Muscle of leg (tissue), 11 donors: Measurements from ENCODE around the gene CRISPLD2. TPM values are rescaled to one million over a fixed set of nuclear protein-coding genes. Genes with fewer than 3 reads are reported as not detected.

Experiments used
- DNase-seq: peaks from one replicate; pipeline ENCODE4 v3.0.0; 2013
- H3K27ac ChIP-seq: one replicate; pipeline ENCODE4 v1.5.1; 2013; ENCODE audit warnings: mild to moderate bottlenecking, low read length, control low read depth
- H3K27me3 ChIP-seq: one replicate; pipeline ENCODE4 v1.6.1; 2013; ENCODE audit warnings: low read length; ENCODE audit not compliant: control insufficient read depth, insufficient read depth
- H3K36me3 ChIP-seq: one replicate; pipeline ENCODE4 v1.6.1; 2013; ENCODE audit warnings: low read length; ENCODE audit not compliant: control insufficient read depth, insufficient read depth
- H3K4me1 ChIP-seq: one replicate; pipeline ENCODE4 v1.6.1; 2013; ENCODE audit warnings: low read length; ENCODE audit not compliant: control insufficient read depth, insufficient read depth
- H3K4me3 ChIP-seq: one replicate; pipeline ENCODE4 v1.5.1; 2013; ENCODE audit warnings: low read length, control low read depth
- H3K9me3 ChIP-seq: replicated peaks from 2 replicates; pipeline ENCODE4 v1.6.1; 2013; ENCODE audit warnings: low read depth, low read length; ENCODE audit not compliant: control insufficient read depth
- WGBS: methylation state at CpG from one replicate; pipeline ENCODE4 v1.1.5; 2013; ENCODE audit warnings: missing lambda C conversion rate; ENCODE audit not compliant: insufficient coverage; 5-methylcytosine and 5-hydroxymethylcytosine counted together
- polyA plus RNA-seq, 8 donors: library from polyadenylated mRNA; unstranded; fragments of 120-200 nt; gene quantifications; one replicate each; pipeline versions ENCODE4 v1.2.1 to v1.2.3, GENCODE V29; 2013; ENCODE audit warnings: inconsistent platforms in 1 of 8, low replicate concordance in 1 of 8; ENCODE audit not compliant: insufficient read length in 8 of 8, insufficient read depth in 1 of 8
- total RNA-seq: library from RNA; stranded (reverse); fragments of 120-200 nt; gene quantifications from one replicate; pipeline ENCODE4 v1.2.4, GENCODE V29; 2013

The CRISPLD2 gene
- total and polyA plus RNA-seq, 9 donors, result 5.2 to 10.4 (median 6.4) TPM

- Histone ChIP-seq H3K4me1 (peaks cover 38% of the 10 kb centered on the region), H3K36me3 (no peaks in the 10 kb centered on the region), H3K4me3 (no peak overlapping the region), H3K27ac (no peak overlapping the region), H3K27me3 (no peaks in the 10 kb centered on the region), H3K9me3 (no peaks in the 10 kb centered on the region)
- peak; percentile 74 for DNase-seq
- 29% methylated on average over 5 of the region's 11 CpGs for WGBS
Observed at GRCh38 chr16:84785843-84786581, 33.8 kb upstream of the CRISPLD2 start.

GRCh38 chr16:84786605-84787262 is 33.1 kb upstream of the CRISPLD2 start:
- Histone ChIP-seq H3K4me1 (peaks cover 41% of the 10 kb centered on the region), H3K36me3 (no peaks in the 10 kb centered on the region), H3K4me3 (no peak overlapping the region), H3K9me3 (no peaks in the 10 kb centered on the region), H3K27ac (no peak overlapping the region), H3K27me3 (no peaks in the 10 kb centered on the region)
- WGBS, result 75% methylated on average over 10 of the region's 13 CpGs
- DNase-seq, result no peak

DNA sequence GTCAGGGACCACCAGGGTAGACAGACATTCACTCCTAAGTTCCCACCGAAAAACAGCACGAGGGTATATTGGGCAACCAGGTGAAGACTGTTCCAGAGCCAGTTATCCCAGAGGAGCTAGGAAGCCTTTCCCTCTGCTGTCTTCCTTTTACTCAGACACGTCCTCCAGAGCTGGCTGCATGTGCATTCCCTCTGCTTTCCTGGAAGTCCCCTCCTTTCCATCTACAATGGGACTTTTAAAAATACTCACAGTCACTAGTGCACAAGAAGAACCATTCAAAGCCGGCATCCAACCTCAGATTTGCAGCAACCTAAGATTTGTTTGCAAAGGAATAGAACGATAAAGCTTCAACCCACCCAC is 32.5 kb upstream of the CRISPLD2 start:
- H3K36me3 ChIP-seq, result no peaks in the 10 kb centered on the region
- DNase-seq, result peak; percentile 63
- no peaks in the 10 kb centered on the region for H3K27me3 ChIP-seq
- H3K4me1 ChIP-seq, result peaks cover 41% of the 10 kb centered on the region
- WGBS, result 33% methylated on average over 3 of the region's 5 CpGs
- H3K4me3 ChIP-seq, result no peak overlapping the region
- no peaks in the 10 kb centered on the region for H3K9me3 ChIP-seq
- no peak overlapping the region for H3K27ac ChIP-seq

- H3K4me3 ChIP-seq, result no peak overlapping the region
- H3K4me1 ChIP-seq, result peaks cover 41% of the 10 kb centered on the region
- H3K27me3 ChIP-seq, result no peaks in the 10 kb centered on the region
- H3K36me3 ChIP-seq, result no peaks in the 10 kb centered on the region
- no peak overlapping the region for H3K27ac ChIP-seq
- 68% methylated on average over 21 of the region's 22 CpGs for WGBS
- no peaks in the 10 kb centered on the region for H3K9me3 ChIP-seq
- peak; percentile 71 for DNase-seq
Observed at GRCh38 chr16:84788920-84789391, 30.8 kb upstream of the CRISPLD2 start.

DNA sequence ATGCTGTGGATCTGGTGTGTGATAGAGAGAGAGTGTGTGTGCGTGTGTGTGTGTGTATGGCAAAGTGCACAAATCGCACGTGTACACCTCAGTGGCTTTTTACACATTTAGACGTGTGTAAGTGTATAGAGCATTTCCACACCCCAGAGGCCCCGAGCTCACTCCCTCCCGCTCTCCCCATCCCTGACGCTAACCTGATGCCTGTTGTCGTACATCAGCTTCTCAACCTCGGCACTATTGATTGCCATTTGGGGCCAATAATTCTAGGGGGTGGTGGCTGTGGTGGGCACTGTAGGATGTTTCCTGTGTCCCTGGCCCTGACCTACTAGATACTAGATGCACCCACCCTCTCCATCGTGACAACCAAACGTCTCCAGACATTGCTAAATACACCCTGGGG is 30.4 kb upstream of the CRISPLD2 start:
- H3K27me3 ChIP-seq, result no peaks in the 10 kb centered on the region
- H3K27ac ChIP-seq, result no peak overlapping the region
- WGBS, result 45% methylated on average over 3 of the region's 11 CpGs
- peaks cover 44% of the 10 kb centered on the region for H3K4me1 ChIP-seq
- no peaks in the 10 kb centered on the region for H3K9me3 ChIP-seq
- H3K36me3 ChIP-seq, result no peaks in the 10 kb centered on the region
- DNase-seq, result no peak
- no peak overlapping the region for H3K4me3 ChIP-seq

GRCh38 chr16:84790301-84790700 is 29.5 kb upstream of the CRISPLD2 start:
- Histone ChIP-seq H3K27ac (no peak overlapping the region), H3K4me1 (peaks cover 43% of the 10 kb centered on the region), H3K27me3 (no peaks in the 10 kb centered on the region), H3K9me3 (no peaks in the 10 kb centered on the region), H3K4me3 (no peak overlapping the region), H3K36me3 (no peaks in the 10 kb centered on the region)
- DNase-seq, result no peak
- 57% methylated on average over 1 of the region's 4 CpGs for WGBS

GRCh38 chr16:84791088-84791487 is 28.7 kb upstream of the CRISPLD2 start:
- H3K4me3 ChIP-seq, result no peak overlapping the region
- peaks cover 37% of the 10 kb centered on the region for H3K4me1 ChIP-seq
- H3K27ac ChIP-seq, result no peak overlapping the region
- 40% methylated on average over 3 of the region's 12 CpGs for WGBS
- H3K36me3 ChIP-seq, result no peaks in the 10 kb centered on the region
- no peaks in the 10 kb centered on the region for H3K9me3 ChIP-seq
- no peak for DNase-seq
- no peaks in the 10 kb centered on the region for H3K27me3 ChIP-seq

- Histone ChIP-seq H3K27ac (no peak overlapping the region), H3K4me1 (peaks cover 33% of the 10 kb centered on the region), H3K4me3 (no peak overlapping the region), H3K36me3 (no peaks in the 10 kb centered on the region), H3K9me3 (no peaks in the 10 kb centered on the region), H3K27me3 (no peaks in the 10 kb centered on the region)
- DNase-seq, result no peak
- 100% methylated on average over 1 of the region's 6 CpGs for whole genome bisulfite sequencing
Observed at GRCh38 chr16:84791501-84791900, 28.3 kb upstream of the CRISPLD2 start.

- Histone ChIP-seq H3K27me3 (no peaks in the 10 kb centered on the region), H3K27ac (no peak overlapping the region), H3K9me3 (no peaks in the 10 kb centered on the region), H3K4me1 (peaks cover 18% of the 10 kb centered on the region), H3K4me3 (no peak overlapping the region), H3K36me3 (no peaks in the 10 kb centered on the region)
- no peak for DNase-seq
- WGBS, result 53% methylated on average over 3 of the region's 6 CpGs
Observed at GRCh38 chr16:84794186-84794585, 25.6 kb upstream of the CRISPLD2 start.

GRCh38 chr16:84794626-84795025 is 25.2 kb upstream of the CRISPLD2 start:
- H3K4me1 ChIP-seq, result peaks cover 14% of the 10 kb centered on the region
- H3K9me3 ChIP-seq, result no peaks in the 10 kb centered on the region
- no peak overlapping the region for H3K27ac ChIP-seq
- no peak for DNase-seq
- H3K27me3 ChIP-seq, result no peaks in the 10 kb centered on the region
- no peak overlapping the region for H3K4me3 ChIP-seq
- WGBS, result 82% methylated on average over 19 of the region's 19 CpGs
- H3K36me3 ChIP-seq, result no peaks in the 10 kb centered on the region
